Activated naive CD4-positive, alpha-beta T cell treated with anti-CD3 and anti-CD28 coated beads, Interleukin-2, amount 50 U/mL, for 24 hours (primary cell): ENCODE results near the gene GABBR2.

ENCODE experiments used
- H3K27ac Mint-ChIP-seq: one replicate; pipeline ENCODE4 v1.8.0; 2021; ENCODE audit warnings: mild to moderate bottlenecking, mixed read lengths
- H3K27me3 Mint-ChIP-seq: one replicate; pipeline ENCODE4 v1.8.0; 2021; ENCODE audit warnings: mixed read lengths
- H3K36me3 Mint-ChIP-seq: one replicate; pipeline ENCODE4 v1.8.0; 2021; ENCODE audit warnings: mixed read lengths
- H3K4me1 Mint-ChIP-seq: one replicate; pipeline ENCODE4 v1.8.0; 2021; ENCODE audit warnings: mixed read lengths
- H3K4me3 Mint-ChIP-seq: one replicate; pipeline ENCODE4 v1.8.0; 2021; ENCODE audit warnings: mild to moderate bottlenecking, mixed read lengths
- H3K9me3 Mint-ChIP-seq: one replicate; pipeline ENCODE4 v1.8.0; 2021; ENCODE audit warnings: mixed read lengths

The GABBR2 gene

DNA sequence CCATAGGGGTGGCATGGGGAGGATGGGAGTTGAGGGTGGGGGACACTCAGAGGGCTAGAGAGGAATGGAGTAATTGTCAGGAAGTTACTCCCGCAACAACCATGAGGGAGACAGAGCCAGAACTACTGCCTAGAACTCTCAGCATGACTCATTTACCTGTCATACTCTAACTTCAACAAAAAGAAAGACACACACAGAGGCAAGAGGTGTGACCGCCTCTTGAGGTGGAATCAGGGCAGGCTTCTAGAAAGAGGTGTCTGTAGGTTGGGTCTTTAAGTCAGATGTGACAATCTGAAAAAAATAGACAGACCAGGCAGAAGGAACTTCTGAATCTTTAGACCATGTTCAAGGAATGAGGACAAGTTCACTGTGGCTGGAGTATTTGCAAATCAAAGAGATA lies 73.4 kb downstream of the GABBR2 start:
- H3K9me3 Mint-ChIP-seq: no peaks in the 10 kb centered on the region
- H3K27me3 Mint-ChIP-seq: no peaks in the 10 kb centered on the region
- H3K27ac Mint-ChIP-seq: no peak overlapping the region

DNA sequence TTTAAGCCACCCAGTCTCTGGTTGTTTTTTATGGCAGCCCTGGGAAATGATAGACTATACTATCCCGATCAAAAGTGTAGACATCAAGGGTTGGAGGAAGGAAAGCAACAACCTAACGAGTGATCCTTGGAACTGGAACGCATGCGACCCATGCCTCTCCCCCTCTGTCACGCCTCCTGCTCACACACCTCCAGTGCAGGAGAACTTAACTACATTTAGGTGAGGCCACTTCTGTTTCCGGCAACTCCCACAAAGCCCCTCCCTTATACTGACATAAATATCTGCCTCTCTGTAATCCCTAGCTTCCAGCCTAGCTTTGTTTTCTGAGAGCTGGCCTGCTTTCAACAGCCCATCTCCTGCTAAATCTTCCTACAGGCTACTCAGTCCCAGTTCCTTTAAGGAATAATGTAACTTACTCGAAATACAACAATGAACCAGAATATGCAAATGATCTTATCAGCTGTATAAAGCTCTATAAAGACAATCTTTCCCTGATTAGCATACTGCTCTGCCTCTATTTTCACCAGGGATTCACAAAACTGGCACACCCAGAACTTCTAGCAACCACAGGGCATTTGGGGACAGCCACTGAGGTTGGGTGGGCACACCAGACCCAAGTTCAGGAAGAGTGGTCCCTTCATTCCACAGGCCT lies 73.9 kb downstream of the GABBR2 start:
- Mint-ChIP-seq H3K9me3 (no peaks in the 10 kb centered on the region), H3K27me3 (no peaks in the 10 kb centered on the region), H3K36me3 (no peaks in the 10 kb centered on the region), H3K4me1 (no peaks in the 10 kb centered on the region), H3K4me3 (no peak overlapping the region), H3K27ac (no peak overlapping the region)

More for the DNA sequence above, 73.4 kb downstream of the GABBR2 start:
- H3K4me3 Mint-ChIP-seq: no peak overlapping the region
- no peaks in the 10 kb centered on the region for H3K36me3 Mint-ChIP-seq
- H3K4me1 Mint-ChIP-seq: no peaks in the 10 kb centered on the region

DNA sequence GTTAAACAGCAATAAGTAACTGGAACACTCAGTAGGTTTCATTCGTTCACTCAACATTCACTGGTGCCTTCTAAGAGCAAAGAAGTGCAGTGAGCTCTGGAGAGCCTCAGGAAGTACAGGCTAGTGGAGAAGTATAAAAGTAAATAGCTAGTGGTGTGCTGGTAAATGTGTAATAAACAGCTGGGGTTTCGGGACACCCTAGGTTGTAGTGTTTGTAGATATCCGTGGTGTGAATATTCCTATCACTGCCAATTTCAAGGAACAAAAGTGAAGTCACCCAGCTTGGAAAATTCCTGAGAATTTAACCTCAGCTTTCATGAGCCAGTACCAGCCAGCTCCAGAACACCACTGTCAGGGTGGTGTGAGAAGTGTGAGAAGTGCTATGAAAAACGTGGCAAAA lies 75.9 kb downstream of the GABBR2 start:
- H3K36me3 Mint-ChIP-seq: no peaks in the 10 kb centered on the region
- H3K27ac Mint-ChIP-seq: no peak overlapping the region
- no peak overlapping the region for H3K4me3 Mint-ChIP-seq
- H3K27me3 Mint-ChIP-seq: peaks cover 2% of the 10 kb centered on the region
- no peaks in the 10 kb centered on the region for H3K9me3 Mint-ChIP-seq
- H3K4me1 Mint-ChIP-seq: no peaks in the 10 kb centered on the region

DNA sequence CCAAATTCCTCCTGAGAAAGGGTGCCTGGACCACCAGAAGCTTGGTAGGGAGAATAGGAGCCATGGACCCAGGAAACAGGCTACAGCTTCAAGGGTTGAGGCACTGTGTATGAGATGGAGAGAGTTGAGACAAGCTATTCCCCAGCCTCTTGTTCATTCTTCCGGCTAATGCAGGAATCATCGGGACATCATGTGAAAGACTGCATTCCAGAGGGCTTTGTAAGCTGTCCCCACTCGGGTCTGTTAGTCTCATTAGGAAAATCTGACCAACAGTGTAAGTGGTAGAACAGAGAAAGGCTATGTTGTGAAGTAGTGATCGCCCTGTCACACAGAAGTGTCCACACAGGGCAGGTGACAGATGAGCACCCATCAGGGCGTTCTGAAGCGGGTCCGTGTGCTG lies 81.4 kb downstream of the GABBR2 start:
- no peak overlapping the region for H3K27ac Mint-ChIP-seq
- no peaks in the 10 kb centered on the region for H3K4me1 Mint-ChIP-seq
- no peak overlapping the region for H3K4me3 Mint-ChIP-seq
- no peaks in the 10 kb centered on the region for H3K36me3 Mint-ChIP-seq
- peaks cover 10% of the 10 kb centered on the region for H3K27me3 Mint-ChIP-seq
- no peaks in the 10 kb centered on the region for H3K9me3 Mint-ChIP-seq

GRCh38 chr9:98625728-98626127 lies 83.0 kb downstream of the GABBR2 start:
- H3K9me3 Mint-ChIP-seq: no peaks in the 10 kb centered on the region
- H3K27me3 Mint-ChIP-seq: peaks cover 13% of the 10 kb centered on the region
- no peaks in the 10 kb centered on the region for H3K36me3 Mint-ChIP-seq
- no peaks in the 10 kb centered on the region for H3K4me1 Mint-ChIP-seq
- no peak overlapping the region for H3K27ac Mint-ChIP-seq
- no peak overlapping the region for H3K4me3 Mint-ChIP-seq

DNA sequence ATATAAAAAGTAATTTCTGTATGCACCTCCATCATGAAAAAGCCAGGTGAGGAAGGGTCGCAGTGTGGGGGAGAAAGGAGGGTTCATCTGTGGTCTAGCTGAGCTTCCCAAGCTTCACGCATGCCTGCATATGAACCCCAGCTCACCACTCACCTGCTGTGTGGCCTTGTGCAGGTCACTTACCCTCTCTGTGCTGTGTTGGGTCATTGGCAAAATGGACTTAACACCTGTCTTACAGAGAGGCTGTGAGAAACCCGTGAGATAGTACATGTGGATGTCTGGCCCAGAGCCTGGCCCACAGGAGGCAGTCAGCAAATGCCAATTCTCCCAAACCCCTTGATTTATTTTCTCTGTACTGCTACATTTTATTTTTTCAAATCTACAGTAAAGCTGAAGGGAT lies 88.9 kb downstream of the GABBR2 start:
- Mint-ChIP-seq H3K36me3 (no peaks in the 10 kb centered on the region), H3K4me3 (no peak overlapping the region), H3K27me3 (peaks cover 8% of the 10 kb centered on the region), H3K9me3 (no peaks in the 10 kb centered on the region), H3K4me1 (no peaks in the 10 kb centered on the region), H3K27ac (no peak overlapping the region)

DNA sequence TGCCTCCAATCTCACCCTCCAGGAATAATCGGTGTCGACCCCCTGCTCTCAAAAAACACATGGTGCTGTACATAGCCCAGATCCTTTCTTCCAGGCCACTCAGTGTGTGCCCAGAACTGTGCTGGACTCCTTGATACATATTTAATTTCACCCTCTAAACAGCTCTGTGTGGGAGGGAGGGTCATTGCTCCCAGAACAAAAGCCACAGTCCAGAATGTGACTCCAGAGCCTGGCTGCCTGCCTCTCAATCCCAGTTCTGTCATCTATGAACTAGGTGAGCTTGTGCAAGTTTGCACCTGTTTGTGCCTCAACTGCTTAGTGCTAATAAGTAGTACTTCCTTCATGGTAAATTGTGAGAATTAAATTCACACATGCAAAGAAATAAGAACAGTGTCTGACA lies 93.1 kb downstream of the GABBR2 start:
- no peak overlapping the region for H3K4me3 Mint-ChIP-seq
- H3K4me1 Mint-ChIP-seq: no peaks in the 10 kb centered on the region
- no peak overlapping the region for H3K27ac Mint-ChIP-seq
- no peaks in the 10 kb centered on the region for H3K36me3 Mint-ChIP-seq
- H3K27me3 Mint-ChIP-seq: peaks cover 3% of the 10 kb centered on the region
- no peaks in the 10 kb centered on the region for H3K9me3 Mint-ChIP-seq

- Mint-ChIP-seq H3K4me3 (no peak overlapping the region), H3K4me1 (no peaks in the 10 kb centered on the region), H3K9me3 (no peaks in the 10 kb centered on the region), H3K36me3 (no peaks in the 10 kb centered on the region), H3K27me3 (peaks cover 7% of the 10 kb centered on the region), H3K27ac (no peak overlapping the region)
Observed at GRCh38 chr9:98614941-98615340, 93.8 kb downstream of the GABBR2 start.

DNA sequence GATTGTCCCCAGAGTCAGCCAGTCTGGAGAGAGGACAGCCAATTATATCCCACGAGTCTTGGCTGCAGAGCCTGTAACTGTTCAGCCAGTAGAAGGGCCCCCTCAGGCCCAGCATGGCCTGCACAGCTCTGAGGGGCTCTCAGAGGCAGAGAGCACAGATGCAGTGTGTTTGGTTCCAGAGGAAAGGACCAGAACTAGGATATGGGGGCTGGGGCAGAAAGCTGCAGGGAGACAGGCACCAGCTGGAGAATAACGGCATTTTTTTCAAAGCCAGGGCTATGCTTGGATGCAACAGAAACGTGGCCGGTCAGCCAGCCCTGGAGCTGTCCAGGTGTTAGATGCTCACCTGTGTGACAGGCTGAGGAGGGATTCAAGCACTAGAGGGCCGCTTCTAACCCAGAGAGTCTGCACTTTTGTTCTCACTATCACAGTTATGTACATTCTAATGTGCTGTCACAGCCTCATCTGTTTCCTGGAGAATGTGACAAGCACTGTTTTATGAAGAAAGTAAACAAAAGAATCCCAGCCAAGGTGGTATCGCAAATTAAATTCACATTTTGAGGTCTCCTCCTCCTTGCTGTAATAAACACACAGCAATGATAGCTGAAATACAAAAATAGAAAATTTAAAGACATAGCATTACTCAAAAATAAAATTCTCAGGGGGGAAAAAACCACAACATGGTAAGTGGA lies 96.5 kb downstream of the GABBR2 start:
- Mint-ChIP-seq H3K36me3 (no peaks in the 10 kb centered on the region), H3K27ac (no peak overlapping the region), H3K9me3 (no peaks in the 10 kb centered on the region), H3K4me1 (no peaks in the 10 kb centered on the region), H3K4me3 (no peak overlapping the region), H3K27me3 (peaks cover 7% of the 10 kb centered on the region)

DNA sequence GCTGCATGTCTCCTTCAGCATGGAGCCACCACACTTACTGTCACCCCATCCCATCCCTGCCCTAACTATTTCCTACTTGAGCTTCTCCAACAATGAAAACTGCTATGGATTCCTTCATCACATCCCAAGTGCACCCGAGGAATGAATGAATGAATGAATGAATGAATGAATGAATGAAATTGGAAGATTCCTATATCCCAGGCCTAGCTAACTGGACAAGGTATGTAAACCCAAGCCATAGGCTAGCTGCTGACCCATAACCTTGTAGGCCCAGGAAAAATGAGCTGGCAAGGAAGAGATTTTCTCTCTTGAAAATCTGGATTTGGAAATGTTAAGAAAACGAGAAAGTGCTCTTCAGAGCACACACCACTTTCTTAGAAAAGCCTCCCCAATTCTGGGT lies 97.4 kb downstream of the GABBR2 start:
- Mint-ChIP-seq H3K27me3 (peaks cover 7% of the 10 kb centered on the region), H3K27ac (no peak overlapping the region), H3K36me3 (no peaks in the 10 kb centered on the region), H3K4me1 (no peaks in the 10 kb centered on the region), H3K9me3 (no peaks in the 10 kb centered on the region), H3K4me3 (no peak overlapping the region)

- H3K27me3 Mint-ChIP-seq: peaks cover 7% of the 10 kb centered on the region
- H3K27ac Mint-ChIP-seq: no peak overlapping the region
- no peaks in the 10 kb centered on the region for H3K4me1 Mint-ChIP-seq
- H3K4me3 Mint-ChIP-seq: no peak overlapping the region
- no peaks in the 10 kb centered on the region for H3K36me3 Mint-ChIP-seq
- H3K9me3 Mint-ChIP-seq: no peaks in the 10 kb centered on the region
Observed at GRCh38 chr9:98610711-98611110, 98.0 kb downstream of the GABBR2 start.

GRCh38 chr9:98610211-98610610 lies 98.5 kb downstream of the GABBR2 start:
- H3K27ac Mint-ChIP-seq: no peak overlapping the region
- H3K4me3 Mint-ChIP-seq: no peak overlapping the region
- no peaks in the 10 kb centered on the region for H3K9me3 Mint-ChIP-seq
- H3K36me3 Mint-ChIP-seq: no peaks in the 10 kb centered on the region
- no peaks in the 10 kb centered on the region for H3K4me1 Mint-ChIP-seq
- H3K27me3 Mint-ChIP-seq: peaks cover 7% of the 10 kb centered on the region

DNA sequence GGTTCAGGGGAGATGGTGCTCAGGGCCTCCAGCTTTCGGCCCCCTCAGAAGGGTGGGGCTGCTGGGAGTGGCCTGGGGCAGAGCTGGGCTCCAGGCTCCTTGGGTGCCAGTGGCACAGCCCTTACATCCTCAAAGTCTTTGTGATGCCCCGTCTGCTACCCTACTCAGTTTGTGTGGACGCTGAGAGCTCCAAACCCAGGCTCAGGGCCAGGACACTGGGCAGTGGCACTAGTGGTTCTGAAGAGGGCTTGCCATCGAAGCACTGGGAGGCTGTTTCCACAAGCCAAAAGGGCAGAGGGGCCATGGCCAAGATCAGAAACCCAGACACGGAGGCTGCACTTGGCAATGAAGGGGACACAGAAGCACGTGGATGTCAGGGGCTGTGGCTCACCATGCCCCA lies 99.1 kb downstream of the GABBR2 start:
- Mint-ChIP-seq H3K27me3 (peaks cover 7% of the 10 kb centered on the region), H3K27ac (no peak overlapping the region), H3K4me1 (no peaks in the 10 kb centered on the region), H3K4me3 (no peak overlapping the region), H3K36me3 (no peaks in the 10 kb centered on the region), H3K9me3 (no peaks in the 10 kb centered on the region)

DNA sequence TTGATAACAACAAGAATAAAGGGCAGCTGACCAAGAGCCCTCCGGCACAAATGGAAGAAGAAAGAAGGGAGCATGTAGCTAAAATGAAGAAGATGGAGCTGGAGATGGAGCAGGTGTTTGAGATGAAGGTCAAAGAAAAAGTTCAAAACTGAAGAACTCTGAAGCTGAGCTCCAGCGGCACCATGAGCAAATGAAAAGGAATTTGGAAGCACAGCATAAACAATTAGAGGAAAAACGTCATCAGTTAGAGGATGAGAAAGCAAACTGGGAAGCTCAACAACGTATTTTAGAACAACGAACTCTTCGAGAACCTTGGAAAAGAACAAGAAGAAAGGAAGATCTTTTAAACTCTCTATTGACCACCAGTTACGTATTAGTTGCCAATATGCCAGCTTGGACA lies 100.9 kb downstream of the GABBR2 start:
- H3K9me3 Mint-ChIP-seq: no peaks in the 10 kb centered on the region
- H3K27me3 Mint-ChIP-seq: peaks cover 7% of the 10 kb centered on the region
- no peaks in the 10 kb centered on the region for H3K4me1 Mint-ChIP-seq
- no peak overlapping the region for H3K27ac Mint-ChIP-seq
- H3K36me3 Mint-ChIP-seq: no peaks in the 10 kb centered on the region
- H3K4me3 Mint-ChIP-seq: no peak overlapping the region

GRCh38 chr9:98607152-98607551 lies 101.6 kb downstream of the GABBR2 start:
- Mint-ChIP-seq H3K4me3 (no peak overlapping the region), H3K36me3 (no peaks in the 10 kb centered on the region), H3K27me3 (peaks cover 5% of the 10 kb centered on the region), H3K9me3 (no peaks in the 10 kb centered on the region), H3K4me1 (no peaks in the 10 kb centered on the region), H3K27ac (no peak overlapping the region)

GRCh38 chr9:98606730-98607129 lies 102.0 kb downstream of the GABBR2 start:
- Mint-ChIP-seq H3K4me3 (no peak overlapping the region), H3K27ac (no peak overlapping the region), H3K27me3 (peaks cover 5% of the 10 kb centered on the region), H3K36me3 (no peaks in the 10 kb centered on the region), H3K4me1 (no peaks in the 10 kb centered on the region), H3K9me3 (no peaks in the 10 kb centered on the region)

GRCh38 chr9:98605116-98605515 lies 103.6 kb downstream of the GABBR2 start:
- Mint-ChIP-seq H3K4me3 (no peak overlapping the region), H3K27me3 (peaks cover under 1% of the 10 kb centered on the region), H3K36me3 (no peaks in the 10 kb centered on the region), H3K4me1 (no peaks in the 10 kb centered on the region), H3K9me3 (no peaks in the 10 kb centered on the region), H3K27ac (no peak overlapping the region)
